SK-MEL-5 (cell line): Measurements from ENCODE around the gene FAM186B. TPM values are rescaled to one million over a fixed set of nuclear protein-coding genes. Genes with fewer than 3 reads are reported as not detected.

Source experiments
- DNase-seq: peaks from one replicate; pipeline ENCODE4 v3.0.0-alpha.2; 2016; ENCODE audit warnings: low read depth, low spot score
- in situ Hi-C: cut with HindIII; loops from 2 replicates; pipeline ENCODE4 v1.10.0; 2016; ENCODE audit warnings: low sequenced_read_pairs, high pct_unique_total_duplicates, low pct_unique_long_range_greater_than_20kb
- total RNA-seq: library from RNA; depleted of rRNA; stranded (reverse); fragments of >200 nt; shearing (Covaris generic); gene quantifications from 2 replicates; pipeline ENCODE4 v1.2.3, GENCODE V29; 2014

Gene FAM186B
- total RNA-seq, 1 experiment from 2014 or later = 0.95 TPM

DNA sequence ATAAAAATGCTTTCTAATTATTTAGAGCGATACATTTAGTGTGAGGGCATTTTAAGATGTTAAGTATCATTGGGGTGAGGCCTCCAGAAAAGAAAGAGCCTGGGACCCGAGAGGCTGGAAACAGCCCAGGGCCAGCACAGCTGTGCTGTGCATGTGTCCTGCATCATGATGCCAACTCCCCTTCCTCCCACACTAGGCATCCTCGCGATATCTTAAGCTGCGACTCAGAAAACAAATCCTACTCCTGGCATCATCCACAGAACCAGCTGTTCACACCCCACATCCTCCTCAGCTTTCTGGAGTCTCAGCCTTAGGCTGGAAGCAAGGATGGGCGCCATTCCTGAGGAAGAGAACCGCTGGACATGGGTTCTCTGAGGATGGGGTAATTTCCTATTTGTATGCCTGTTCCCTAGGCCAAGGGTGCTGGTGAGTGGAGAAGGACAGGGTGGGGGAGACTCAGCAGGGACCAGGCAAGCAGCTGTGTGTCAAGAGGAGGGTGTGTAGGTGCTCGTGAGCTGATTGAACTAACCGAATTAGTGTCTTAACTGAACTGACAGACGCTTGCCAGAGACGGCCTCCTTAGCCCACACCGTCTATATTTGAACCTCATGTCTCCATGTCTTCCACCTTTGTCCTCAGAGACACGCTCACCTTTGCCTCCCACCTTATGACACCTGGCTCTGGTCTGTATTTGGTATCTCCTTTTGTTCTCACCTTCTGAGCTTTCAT is 21.9 kb downstream of the FAM186B start:
- no peak for DNase-seq
- in situ Hi-C loops = no loop called here

DNA sequence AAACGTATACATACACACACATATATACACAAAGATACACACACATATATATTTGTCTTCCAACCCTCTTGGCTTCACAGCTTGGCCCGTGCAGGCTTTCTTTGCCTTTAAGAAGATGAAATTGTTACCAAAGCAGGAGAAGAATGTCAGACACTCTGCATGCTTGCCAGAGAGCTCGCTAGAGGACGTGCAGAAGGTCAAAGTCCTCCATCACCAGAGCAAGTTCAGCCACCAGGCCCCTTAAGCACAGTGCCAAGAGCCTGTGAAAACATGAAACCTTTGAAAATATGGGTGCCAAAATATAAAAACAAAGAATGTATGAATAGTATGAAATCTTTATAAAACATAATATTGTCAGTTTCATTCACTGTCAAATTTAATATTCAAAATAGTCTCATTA is 22.6 kb downstream of the FAM186B start:
- in situ Hi-C loops = no loop called here
- no peak for DNase-seq

DNA sequence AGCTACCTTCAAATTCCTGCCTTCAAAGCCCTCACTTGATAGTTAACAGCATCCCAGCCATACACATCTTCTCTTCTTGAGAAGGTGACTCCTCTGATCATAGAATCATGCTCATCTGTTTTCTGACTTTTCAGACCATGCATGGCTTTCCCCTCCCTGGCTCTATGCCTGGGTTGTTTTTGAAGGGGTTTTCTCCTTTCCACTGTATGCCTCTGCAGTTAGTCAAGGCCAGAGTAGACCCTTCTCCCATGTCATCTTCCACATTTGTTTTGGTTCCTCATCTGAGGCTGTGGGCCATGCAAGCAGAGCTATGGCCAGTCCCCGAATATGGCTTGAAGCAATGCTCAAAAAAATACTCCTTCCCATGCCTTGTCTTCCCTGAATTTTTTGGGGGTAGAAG is 23.2 kb downstream of the FAM186B start:
- no peak for DNase-seq
- in situ Hi-C loops = no loop called here

- DNase-seq = peak; percentile 91
- in situ Hi-C loops = no loop called here
Measured at GRCh38 chr12:49580572-49581535, 24.6 kb downstream of the FAM186B start.

GRCh38 chr12:49578471-49579112 is 26.8 kb downstream of the FAM186B start:
- in situ Hi-C loops = no loop called here
- DNase-seq = no peak

- in situ Hi-C loops = no loop called here
- DNase-seq = no peak
Measured at GRCh38 chr12:49577589-49578315, 27.7 kb downstream of the FAM186B start.

DNA sequence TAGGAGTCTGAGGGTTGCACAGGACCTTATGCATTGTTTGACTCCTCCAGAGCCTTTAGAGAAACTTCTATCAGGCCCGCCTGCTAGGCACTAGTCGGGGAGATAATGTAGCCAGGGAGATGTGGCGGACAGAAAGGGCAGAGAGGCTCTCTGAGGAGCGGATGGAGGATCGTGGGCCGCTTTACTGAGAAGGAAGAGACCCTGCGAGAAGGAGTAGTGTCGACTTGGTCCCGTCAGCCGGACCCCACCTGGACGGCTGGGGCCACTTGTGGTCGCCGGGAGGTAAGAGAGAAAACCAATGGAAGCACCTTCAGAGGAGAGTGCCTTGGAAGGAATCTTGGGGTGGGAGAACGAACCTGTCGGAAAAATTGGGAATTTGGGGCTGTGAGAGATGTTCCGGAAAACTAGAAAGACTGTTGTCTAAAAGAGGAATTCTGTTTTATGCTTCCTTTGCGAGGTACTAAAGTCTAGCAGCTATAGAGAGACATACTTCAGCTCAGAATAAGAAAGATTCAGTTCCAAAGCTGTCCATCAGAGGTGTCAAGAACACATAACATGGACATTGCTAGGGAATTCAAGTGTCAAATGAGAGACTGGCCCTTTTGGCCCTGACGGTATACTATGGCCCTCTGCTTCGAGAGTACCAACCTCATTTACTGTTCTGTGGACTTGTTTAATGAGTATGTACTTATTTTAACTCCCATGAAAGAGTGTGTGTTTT is 36.8 kb downstream of the FAM186B start:
- in situ Hi-C loops = no loop called here
- DNase-seq = peak; percentile 51

GRCh38 chr12:49567611-49568441 is 37.6 kb downstream of the FAM186B start, which contains the start of gene MCRS1:
TSS of gene MCRS1 (minus strand) at chr12:49568142. CDS start at chr12:49566731, 1,411 bp downstream.
- in situ Hi-C loops = no loop called here
- peak; percentile 91 for DNase-seq

GRCh38 chr12:49567302-49567610 is 38.2 kb downstream of the FAM186B start:
- in situ Hi-C loops = no loop called here
- DNase-seq = no peak

DNA sequence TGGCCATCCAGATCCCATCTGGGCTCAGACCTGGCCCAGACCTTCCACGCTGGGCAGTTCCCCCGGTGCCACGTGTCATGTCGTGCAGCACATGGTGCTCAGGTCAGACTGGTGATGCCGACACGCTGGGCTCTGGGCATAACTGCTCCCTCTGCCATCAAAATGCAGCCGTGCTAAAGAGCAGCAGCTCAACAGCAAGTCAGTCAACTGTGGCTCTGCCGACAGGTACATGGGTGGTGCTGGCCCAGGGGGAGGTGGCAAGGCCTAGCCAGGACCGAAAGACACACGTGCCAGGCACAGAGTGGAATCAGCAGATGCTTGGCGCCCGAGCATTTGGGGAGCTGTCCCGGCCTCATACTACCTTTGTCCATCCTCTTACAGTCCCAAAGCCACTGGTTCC is 39.1 kb downstream of the FAM186B start:
- in situ Hi-C loops = no loop called here
- DNase-seq = no peak

- in situ Hi-C loops = no loop called here
- no peak for DNase-seq
Measured at GRCh38 chr12:49565406-49566265, 39.8 kb downstream of the FAM186B start.

DNA sequence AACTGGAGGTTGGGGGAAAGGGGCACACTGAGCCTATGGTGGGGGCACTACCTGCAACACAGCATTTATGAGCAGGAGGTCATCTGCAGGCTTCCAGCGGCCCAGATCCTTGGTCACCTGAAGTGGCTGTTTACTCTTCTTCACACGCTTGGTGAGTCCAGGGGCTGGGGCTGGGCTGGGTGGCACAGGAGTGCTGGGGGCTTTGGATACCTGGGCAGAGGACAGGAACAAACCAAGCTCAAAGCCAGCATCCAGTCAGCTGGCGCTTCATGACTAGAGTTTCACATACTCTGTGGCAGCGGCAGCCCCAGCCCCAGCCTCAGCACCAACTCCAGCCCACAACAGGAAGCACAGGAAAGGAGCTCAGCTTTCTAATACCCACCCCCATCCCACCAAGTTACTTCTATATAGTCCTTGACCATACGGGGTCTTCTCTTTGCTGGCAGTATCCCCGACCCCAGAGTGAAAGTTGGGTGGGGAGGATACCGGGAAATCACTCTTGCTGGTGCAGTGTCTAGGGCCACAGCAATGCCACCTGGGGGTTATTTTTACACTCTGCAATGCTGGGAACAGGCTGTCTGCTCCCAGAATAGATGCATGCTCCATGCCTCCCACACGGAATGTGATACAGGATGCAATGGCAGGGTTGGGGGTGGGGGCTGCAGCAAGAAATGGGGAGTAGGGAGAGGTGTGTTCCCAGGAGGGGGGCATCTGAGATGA is 40.6 kb downstream of the FAM186B start:
- no peak for DNase-seq
- in situ Hi-C loops = no loop called here

DNA sequence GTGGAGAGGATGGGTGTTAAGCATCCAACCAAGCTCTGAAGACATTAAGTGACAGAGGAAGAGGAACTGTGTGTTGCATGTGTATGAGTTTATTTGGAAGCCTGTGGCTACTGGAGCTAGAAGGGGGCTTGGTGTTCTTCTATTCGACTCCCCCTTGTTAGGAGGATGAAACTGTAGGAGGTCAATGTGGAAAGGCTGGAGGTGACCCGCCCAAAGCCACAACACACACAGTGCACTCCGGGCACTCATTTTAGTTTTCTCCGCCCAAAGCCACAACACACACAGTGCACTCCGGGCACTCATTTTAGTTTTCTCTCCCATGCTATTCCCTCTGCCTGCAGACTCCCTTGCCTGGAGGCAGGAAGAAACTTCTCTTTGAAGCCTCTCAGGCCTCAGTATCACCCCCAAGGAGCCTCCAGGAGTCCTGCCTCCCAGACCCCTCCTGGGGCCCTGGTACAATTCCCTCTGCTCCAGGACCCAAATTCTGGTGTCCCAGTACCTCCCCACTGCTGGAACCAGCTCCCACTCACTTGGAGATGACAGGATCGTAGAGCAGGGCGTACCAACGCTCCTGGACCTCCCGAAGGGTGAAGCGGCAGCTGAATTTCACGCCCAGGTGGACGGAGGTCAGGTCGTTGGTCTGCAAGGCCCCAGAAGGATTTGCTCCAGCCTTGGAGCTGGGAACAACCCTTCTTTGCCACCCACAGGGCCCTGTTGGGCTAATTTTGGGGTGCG is 41.3 kb downstream of the FAM186B start:
- DNase-seq = no peak
- in situ Hi-C loops = no loop called here

- in situ Hi-C loops = no loop called here
- no peak for DNase-seq
Measured at GRCh38 chr12:49562831-49563230, 42.6 kb downstream of the FAM186B start.
